H4 (cell line): ENCODE measurements around the gene ZDHHC15. TPM values are rescaled to one million over a fixed set of nuclear protein-coding genes. Genes with fewer than 3 reads are reported as not detected.
A peak's percentile ranks its signal among the peaks of the same experiment; 100 is the strongest.
"Not testable (repeated sequence)": the region's sequence is repeated elsewhere in the genome, so short reads cannot be mapped to it uniquely, and the experiment has no call there.

ENCODE experiments used
- DNase-seq: peaks from one replicate; pipeline ENCODE4 v3.0.0-alpha.2; 2015; ENCODE audit warnings: low spot score
- total RNA-seq: library from RNA; depleted of rRNA; stranded (reverse); fragments of >200 nt; shearing (Covaris generic); gene quantifications from 2 replicates; pipeline ENCODE4 v1.2.3, GENCODE V29; 2014; rRNA removed

ZDHHC15 gene, protein sequence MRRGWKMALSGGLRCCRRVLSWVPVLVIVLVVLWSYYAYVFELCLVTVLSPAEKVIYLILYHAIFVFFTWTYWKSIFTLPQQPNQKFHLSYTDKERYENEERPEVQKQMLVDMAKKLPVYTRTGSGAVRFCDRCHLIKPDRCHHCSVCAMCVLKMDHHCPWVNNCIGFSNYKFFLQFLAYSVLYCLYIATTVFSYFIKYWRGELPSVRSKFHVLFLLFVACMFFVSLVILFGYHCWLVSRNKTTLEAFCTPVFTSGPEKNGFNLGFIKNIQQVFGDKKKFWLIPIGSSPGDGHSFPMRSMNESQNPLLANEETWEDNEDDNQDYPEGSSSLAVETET
- 0.27 and 1.4 TPM in 2 replicates for total RNA-seq

- peak; percentile 14 for DNase-seq
Measured at GRCh38 chrX:75522565-75523431, at the start of gene ZDHHC15. TSS of gene ZDHHC15 (minus strand) at chrX:75523037. CDS start at chrX:75523024, 13 bp downstream.

- not testable (repeated sequence) for DNase-seq
Measured at GRCh38 chrX:75560544-75560943, 37.7 kb upstream of the ZDHHC15 start.

DNA sequence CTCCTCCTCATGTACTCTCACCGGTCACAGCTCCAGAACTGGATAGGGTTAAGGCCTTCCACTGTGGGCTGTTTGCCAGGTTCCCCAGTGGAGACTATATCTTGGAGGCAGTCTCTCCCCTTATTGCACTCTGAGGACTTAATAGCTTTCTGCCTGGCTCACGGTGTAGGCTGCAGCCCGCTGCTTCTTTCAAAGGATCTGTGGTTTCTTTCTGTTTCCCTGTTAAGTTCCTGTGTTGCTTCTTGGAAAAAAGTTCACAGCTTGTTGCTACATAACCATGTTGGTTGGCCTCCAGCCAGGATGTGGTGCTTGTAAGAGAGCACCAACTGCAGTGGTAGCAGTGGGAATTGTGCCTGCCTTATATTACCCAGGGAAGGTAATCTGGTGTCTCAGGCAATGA lies 24.9 kb upstream of the ZDHHC15 start:
- no peak for DNase-seq

DNA sequence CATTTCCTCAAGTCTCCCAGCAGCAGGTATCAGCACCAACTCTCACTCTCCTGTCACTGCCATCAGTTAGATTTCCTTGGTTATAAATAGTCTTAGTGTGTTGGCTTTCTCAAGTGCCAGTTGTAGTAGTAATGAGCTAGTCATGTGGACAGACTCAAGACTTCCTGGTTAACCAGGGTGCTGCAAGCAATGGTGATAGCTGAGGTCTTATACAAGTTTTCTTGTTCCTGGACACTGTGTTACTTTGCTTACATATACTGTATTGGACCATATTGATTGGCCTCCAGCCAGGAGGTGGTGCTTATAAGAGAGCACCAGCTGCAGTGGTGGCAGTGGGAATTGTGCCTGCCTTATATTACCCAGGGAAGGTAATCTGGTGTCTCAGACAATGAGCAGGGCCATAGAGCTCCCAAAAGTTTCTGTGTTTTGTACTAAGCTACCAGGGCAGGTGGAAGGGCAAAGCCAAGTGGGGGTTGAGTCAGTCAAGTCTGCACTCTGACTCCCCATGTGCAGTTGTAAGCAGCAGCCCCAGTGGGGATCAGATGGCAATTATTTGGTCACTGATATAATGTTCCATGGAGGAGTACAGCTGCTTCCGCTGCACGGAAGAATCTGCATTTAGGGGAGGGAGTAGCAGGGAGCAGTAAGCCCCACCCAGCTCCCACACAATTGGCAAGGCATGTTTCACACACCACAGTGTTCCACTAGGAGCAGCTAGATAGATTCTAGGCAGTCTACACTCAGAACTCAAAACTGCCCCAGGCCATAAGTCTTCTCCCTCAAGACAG lies 24.1 kb upstream of the ZDHHC15 start:
- no peak for DNase-seq

- DNase-seq = no peak
Measured at GRCh38 chrX:75544786-75545185, 21.9 kb upstream of the ZDHHC15 start.

GRCh38 chrX:75483933-75484332 lies 38.9 kb downstream of the ZDHHC15 start:
- no peak for DNase-seq

- not testable (repeated sequence) for DNase-seq
Measured at GRCh38 chrX:75461780-75462179, 61.1 kb downstream of the ZDHHC15 start.

DNA sequence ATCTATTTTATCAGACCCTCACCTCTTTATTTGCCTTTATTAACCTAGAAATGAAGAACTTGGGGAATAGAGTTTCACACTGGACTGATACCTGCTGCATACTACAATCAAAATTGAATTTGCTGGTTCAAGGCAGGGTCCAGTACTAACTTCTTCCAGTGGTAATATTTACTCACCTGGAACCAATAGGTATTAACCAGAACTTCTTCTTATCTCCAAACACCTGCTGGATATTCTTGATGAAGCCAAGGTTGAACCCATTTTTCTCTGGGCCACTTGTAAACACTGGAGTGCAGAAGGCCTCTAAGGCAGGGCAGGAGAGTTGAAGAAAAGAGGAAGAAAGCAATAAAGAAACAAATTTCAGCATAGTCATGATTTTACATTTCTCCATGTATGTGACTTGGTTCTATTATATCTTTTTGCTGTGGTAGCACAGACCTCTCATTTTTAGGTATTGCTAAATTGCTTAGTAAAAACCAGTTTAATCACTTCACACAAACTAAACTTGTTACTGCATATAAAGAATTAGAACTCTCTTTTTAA lies 101.1 kb downstream of the ZDHHC15 start:
- DNase-seq = no peak

- DNase-seq = not testable (repeated sequence)
Measured at GRCh38 chrX:75407153-75407552, 115.7 kb downstream of the ZDHHC15 start.

DNA sequence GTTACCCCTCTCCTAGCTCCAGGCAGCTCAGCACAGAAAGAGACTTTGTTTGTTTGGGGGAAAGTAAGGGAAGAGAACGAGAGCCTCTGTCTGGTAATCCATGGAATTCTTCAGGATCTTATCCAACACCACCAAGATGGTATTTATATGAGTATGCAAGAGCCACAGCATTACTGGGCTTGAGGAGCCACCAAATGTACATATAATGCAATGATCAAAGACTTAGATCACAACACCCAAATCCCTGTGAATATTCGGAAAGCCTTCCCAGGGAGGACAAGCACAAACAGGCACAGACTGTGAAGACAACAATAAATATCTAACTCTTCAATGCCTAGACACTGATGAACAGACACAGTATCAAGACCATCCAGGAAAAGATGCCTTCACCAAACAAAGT lies 132.4 kb downstream of the ZDHHC15 start:
- DNase-seq = no peak

- DNase-seq = no peak
Measured at GRCh38 chrX:75369721-75370120, 153.1 kb downstream of the ZDHHC15 start.

DNA sequence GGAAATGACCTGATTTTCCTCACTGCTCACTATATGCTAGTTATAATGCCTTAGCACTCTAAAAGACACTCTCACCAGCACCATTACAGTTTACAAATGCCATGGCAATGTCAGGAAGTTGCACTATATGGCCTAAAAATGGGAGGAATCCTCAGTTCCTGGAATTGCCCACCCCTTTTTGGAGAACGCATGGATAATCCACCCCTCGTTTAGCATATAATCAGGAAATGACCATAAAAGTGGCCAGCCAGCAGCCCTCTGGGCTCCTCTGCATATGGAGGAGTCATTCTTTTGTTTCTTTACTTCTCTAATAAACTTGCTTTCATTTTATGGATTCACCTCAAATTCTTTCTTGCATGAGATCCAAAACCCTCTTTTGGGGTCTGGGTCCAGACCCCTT lies 156.0 kb downstream of the ZDHHC15 start:
- no peak for DNase-seq

DNA sequence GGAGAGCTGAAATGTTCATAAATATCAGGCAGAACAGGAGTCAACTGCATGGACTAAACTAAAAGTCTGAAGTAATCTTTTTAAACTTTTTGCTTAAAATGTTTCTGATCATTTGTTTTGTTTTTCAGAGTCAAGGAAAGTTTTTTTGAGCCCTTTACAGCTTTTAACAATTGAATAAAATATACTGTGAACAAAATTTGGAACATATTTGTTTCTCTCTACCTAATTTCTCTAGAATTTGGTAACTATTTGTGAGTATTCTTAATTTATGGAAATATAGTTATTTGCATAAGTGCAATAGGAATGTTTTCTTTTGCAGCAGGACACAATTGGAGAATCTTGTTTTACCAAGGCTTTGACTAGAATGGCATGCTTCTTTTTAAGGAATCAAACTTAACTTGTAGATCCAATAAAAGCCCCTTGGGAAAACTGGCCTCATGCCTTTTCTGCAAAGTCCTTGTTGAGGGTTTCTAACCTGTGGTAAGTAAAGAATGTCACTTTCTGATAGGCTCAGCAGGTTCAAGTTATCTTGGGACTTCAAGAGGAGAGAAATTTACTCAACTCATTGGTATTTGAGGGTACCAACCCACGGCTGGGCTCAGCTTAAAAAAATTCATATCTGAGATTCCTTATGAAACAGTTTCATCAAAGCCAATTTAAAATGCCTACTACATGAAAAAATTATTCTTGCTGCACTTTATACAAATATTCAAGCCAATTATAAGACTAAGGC lies 157.4 kb downstream of the ZDHHC15 start:
- no peak for DNase-seq

GRCh38 chrX:75361788-75362187 lies 161.0 kb downstream of the ZDHHC15 start:
- DNase-seq = no peak

DNA sequence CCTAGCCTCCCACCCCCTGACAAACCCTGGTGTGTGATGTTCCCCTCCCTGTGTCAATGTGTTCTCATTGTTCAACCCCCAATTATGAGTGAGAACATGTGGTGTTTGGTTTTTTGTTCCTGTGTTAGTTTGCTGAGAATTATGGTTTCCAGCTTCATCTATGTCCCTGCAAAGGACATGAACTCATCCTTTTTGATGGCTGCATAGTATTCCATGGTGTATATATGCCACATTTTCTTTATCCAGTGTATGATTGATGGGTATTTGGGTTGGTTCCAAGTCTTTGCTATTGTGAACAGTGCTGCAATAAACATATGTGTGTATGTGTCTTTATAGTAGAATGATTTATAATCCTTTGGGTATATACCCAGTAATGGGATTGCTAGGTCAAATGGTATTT lies 174.2 kb downstream of the ZDHHC15 start:
- not testable (repeated sequence) for DNase-seq

DNA sequence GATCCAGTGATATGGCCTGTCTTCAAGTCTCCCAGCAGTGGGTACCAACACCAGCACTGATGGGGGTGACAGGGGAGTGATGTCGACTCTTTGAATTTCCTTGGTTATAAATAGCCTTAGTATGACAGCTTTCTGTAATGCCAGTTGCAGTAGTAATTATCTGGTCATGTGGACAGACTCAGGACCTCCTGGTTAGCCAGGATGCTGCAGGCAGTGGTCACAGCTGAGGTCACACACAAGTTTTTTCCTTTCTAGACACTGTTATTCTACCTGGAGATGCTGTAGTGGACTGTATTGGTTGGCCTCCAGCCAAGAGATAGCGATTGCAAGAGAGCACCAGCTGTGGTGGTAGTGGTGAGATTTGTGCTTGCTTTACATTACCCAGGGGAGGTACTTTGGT lies 185.3 kb downstream of the ZDHHC15 start:
- DNase-seq = no peak

- DNase-seq = no peak
Measured at GRCh38 chrX:75335127-75335458, 187.7 kb downstream of the ZDHHC15 start.

GRCh38 chrX:75334407-75335126 lies 188.3 kb downstream of the ZDHHC15 start:
- not testable (repeated sequence) for DNase-seq

DNA sequence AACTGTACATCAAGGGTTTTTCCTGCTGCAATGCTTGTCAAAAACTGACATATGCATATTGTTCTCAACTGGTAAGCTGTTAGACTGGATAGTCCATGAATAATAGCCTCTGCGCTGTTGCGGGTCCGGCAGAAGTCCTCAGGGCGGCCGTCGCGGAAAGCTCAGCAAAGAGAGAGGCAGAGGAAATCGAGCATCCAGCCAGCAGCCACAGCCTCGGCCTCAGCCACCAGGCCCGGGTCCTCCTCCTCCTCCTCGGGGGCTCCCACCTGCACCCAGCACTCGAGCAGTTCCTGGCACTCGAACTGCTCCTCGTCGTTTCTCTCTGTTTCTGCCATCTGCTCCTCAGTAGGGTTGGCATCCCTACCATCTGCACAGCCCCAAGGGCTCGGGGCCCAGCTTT lies 195.2 kb downstream of the ZDHHC15 start:
- DNase-seq = no peak
